GM12878 (cell line): ENCODE results near the gene SLC25A26. TPM values are rescaled to one million over a fixed set of nuclear protein-coding genes. Genes with fewer than 3 reads are reported as not detected.

Source experiments
- ATAC-seq: fragments of 200-7000 bp; cut with Tn5 transposase; 3 replicates; pipeline ENCODE4 v1.9.1; 2020; ENCODE audit warnings: mild to moderate bottlenecking, moderate library complexity
- BruUV-seq: library from RNA; stranded (reverse); fragments of 400-500 nt; replicated peaks from 2 replicates; lab custom pipeline; 2021; lab: Mats Ljungman, UMichigan
- CTCF ChIA-PET: fragments of 300-600 bp; sonication (Branson Sonifier 250); formaldehyde crosslinking; extraction: SDS; loops from one replicate; lab custom pipeline; 2021; ENCODE audit warnings: inconsistent platforms; lab: Yijun Ruan, JAX
- POLR2A ChIA-PET: fragments of 350-600 bp; formaldehyde crosslinking; extraction: SDS; loops from one replicate; lab custom pipeline; 2021; ENCODE audit warnings: inconsistent platforms; lab: Charles Lee
- RAD21 ChIA-PET: fragments of 300-600 bp; sonication (Branson Sonifier 250); formaldehyde crosslinking; loops from one replicate; lab custom pipeline; 2023; ENCODE audit warnings: antibody characterized with exemption; ENCODE audit not compliant: unreplicated experiment; lab: Charles Lee
- SMC1A ChIA-PET: fragments of 300-600 bp; sonication (Branson Sonifier 250); formaldehyde crosslinking; loops from one replicate; lab custom pipeline; 2023; ENCODE audit not compliant: unreplicated experiment, uncharacterized antibody; lab: Charles Lee
- DNase-seq: peaks from one replicate; pipeline ENCODE4 v3.0.0-alpha.2; 2011; ENCODE audit warnings: low read depth, low spot score
- FAIRE-seq: peaks from 3 replicates; lab custom pipeline; 2011; peaks lifted over from hg19 to GRCh38; lab: Jason Lieb, UNC
- H2AFZ ChIP-seq: 2 replicates; pipeline ENCODE4 v1.6.0; 2011; ENCODE audit warnings: low read depth, low read length, control low read depth; ENCODE audit not compliant: control insufficient read depth
- H3K27ac ChIP-seq: 2 replicates; pipeline ENCODE4 v1.5.1; 2011; ENCODE audit warnings: control low read depth; ENCODE audit not compliant: control insufficient read depth, insufficient read depth
- H3K27me3 ChIP-seq, 2 experiments: replicated peaks in 1 of 2; 2 replicates each; pipeline versions ENCODE4 v1.6.0 to v1.6.1; 2011; ENCODE audit warnings: low read length in 1 of 2; ENCODE audit not compliant: control insufficient read depth in 2 of 2, insufficient read depth in 2 of 2
- H3K36me3 ChIP-seq, 2 experiments: 2 replicates each; pipeline ENCODE4 v1.5.1; 2011; ENCODE audit warnings: low read length in 1 of 2; ENCODE audit not compliant: control insufficient read depth in 2 of 2, insufficient read depth in 2 of 2
- H3K4me1 ChIP-seq: 2 replicates; pipeline ENCODE4 v1.6.1; 2011; ENCODE audit warnings: mild to moderate bottlenecking, low read length, moderate library complexity, mixed read lengths; ENCODE audit not compliant: control insufficient read depth, insufficient read depth
- H3K4me2 ChIP-seq: 2 replicates; pipeline ENCODE4 v1.6.0; 2011; ENCODE audit warnings: control low read depth; ENCODE audit not compliant: control insufficient read depth, insufficient read depth
- H3K4me3 ChIP-seq: fragments of 200-600 bp; sonication (generic); 2 replicates; pipeline ENCODE4 v1.5.1; 2016
- H3K79me2 ChIP-seq: 2 replicates; pipeline ENCODE4 v1.6.0; 2011; ENCODE audit warnings: low read length; ENCODE audit not compliant: control insufficient read depth, insufficient read depth
- H3K9ac ChIP-seq: 2 replicates; pipeline ENCODE4 v1.8.0; 2011; ENCODE audit warnings: low read length, control low read depth, mixed read lengths; ENCODE audit not compliant: control insufficient read depth, insufficient read depth
- H3K9me3 ChIP-seq: replicated peaks from 3 replicates; pipeline ENCODE4 v1.5.1; 2011; ENCODE audit warnings: mild to moderate bottlenecking, low read length; ENCODE audit not compliant: control insufficient read depth, insufficient read depth
- H4K20me1 ChIP-seq: 2 replicates; pipeline ENCODE4 v1.6.0; 2011; ENCODE audit not compliant: control insufficient read depth, insufficient read depth
- BCL11A ChIP-seq: IDR thresholded peaks from 2 replicates; pipeline ENCODE4 v1.6.1; 2011; ENCODE audit warnings: low read depth, low read length
- BMI1 ChIP-seq: fragments of 450-650 bp; IDR thresholded peaks from 2 replicates; pipeline ENCODE4 v1.6.1; 2016; ENCODE audit warnings: mild to moderate bottlenecking, moderate library complexity, borderline replicate concordance
- EZH2 ChIP-seq: IDR thresholded peaks from 2 replicates; pipeline ENCODE4 v1.6.1; 2012; ENCODE audit warnings: low read depth, mild to moderate bottlenecking, control low read depth, inconsistent platforms, low read length, borderline replicate concordance; ENCODE audit not compliant: control insufficient read depth
- FOXK2 ChIP-seq: fragments of 450-650 bp; IDR thresholded peaks from 2 replicates; pipeline ENCODE4 v1.6.1; 2017; ENCODE audit warnings: mild to moderate bottlenecking, moderate library complexity
- GABPA ChIP-seq: IDR thresholded peaks from 2 replicates; pipeline ENCODE4 v1.6.1; 2014; ENCODE audit warnings: antibody characterized with exemption, low read depth, mild to moderate bottlenecking, inconsistent platforms
- JUND ChIP-seq: IDR thresholded peaks from 2 replicates; pipeline ENCODE4 v1.6.1; 2012; ENCODE audit warnings: low read depth, mild to moderate bottlenecking, low read length, improper control_type of control experiment, moderate library complexity
- RUNX3 ChIP-seq: IDR thresholded peaks from 2 replicates; pipeline ENCODE4 v1.6.1; 2012; ENCODE audit warnings: low read length, inconsistent platforms
- SMARCA5 ChIP-seq: fragments of 450-650 bp; IDR thresholded peaks from 2 replicates; pipeline ENCODE4 v1.6.1; 2017; ENCODE audit warnings: mild to moderate bottlenecking
- SP1 ChIP-seq: IDR thresholded peaks from one replicate; pipeline ENCODE4 v1.6.1; 2011; ENCODE audit warnings: low read depth, low read length
- TCF12 ChIP-seq: IDR thresholded peaks from 2 replicates; pipeline ENCODE4 v1.6.1; 2011; ENCODE audit warnings: low read depth, mild to moderate bottlenecking, low read length
- ZNF274 ChIP-seq: IDR thresholded peaks from one replicate; pipeline ENCODE4 v1.8.0; 2011; ENCODE audit not compliant: insufficient read length, insufficient read depth
- WGBS: methylation state at CpG from one replicate; pipeline ENCODE4 v1.1.6; 2016; ENCODE audit warnings: low lambda C conversion rate; ENCODE audit not compliant: insufficient replicate concordance, insufficient coverage; ENCODE audit errors: missing lambda C conversion rate; 5-methylcytosine and 5-hydroxymethylcytosine counted together
- in situ Hi-C: fragments of 300-500 bp; cut with MboI; formaldehyde crosslinking; loops from 9 replicates; pipeline ENCODE4 v1.14.3; 2018; ENCODE audit warnings: mixed read lengths
- intact Hi-C: fragments of 100-400 bp; cut with micrococcal nuclease; formaldehyde crosslinking; loops from one replicate; pipeline ENCODE4 v1.14.2; 2022; ENCODE audit not compliant: unreplicated experiment
- polyA plus RNA-seq, 11 experiments: library from polyadenylated mRNA; depleted of rRNA in 4 of 11; unstranded in 6 of 11; stranded (reverse) in 5 of 11; fragments of >200 nt; fragmentation: Nextera tagmentation in 4 of 11; fragmentation: Illumina TruSeq in 1 of 11; extraction: Ambion mirVana in 4 of 11; extraction: Trizol in 1 of 11; gene quantifications; 1 replicate in 1 of 11; 2 replicates in 10 of 11; pipeline versions ENCODE4 v1.2.1 to v1.2.3, GENCODE V29; 2011 to 2016; ENCODE audit warnings: inconsistent platforms in 2 of 11, missing spikeins in 2 of 11, low read depth in 1 of 11
- total RNA-seq, 4 experiments: library from RNA; depleted of rRNA in 3 of 4; stranded (reverse); fragments of >200 nt in 3 of 4; fragmentation: Illumina TruSeq in 1 of 4; extraction: Trizol in 1 of 4; gene quantifications; 2 replicates each; pipeline versions ENCODE4 v1.2.1 to v1.2.3, GENCODE V29; 2013 to 2021
- TF ChIP-seq, protein P1 (sequence below): IDR thresholded peaks from 2 replicates; pipeline ENCODE4 v1.6.1; 2011; ENCODE audit warnings: borderline replicate concordance, low read depth, mild to moderate bottlenecking, moderate library complexity, low read length; ENCODE audit not compliant: insufficient read depth, poor library complexity, severe bottlenecking

The SLC25A26 gene
- total and polyA plus RNA-seq, 10 of the 15 experiments (the other 5 are each of a cell fraction or from before 2014, with no cell fraction given): 14.6 to 49.7 (median 24.9) TPM

DNA sequence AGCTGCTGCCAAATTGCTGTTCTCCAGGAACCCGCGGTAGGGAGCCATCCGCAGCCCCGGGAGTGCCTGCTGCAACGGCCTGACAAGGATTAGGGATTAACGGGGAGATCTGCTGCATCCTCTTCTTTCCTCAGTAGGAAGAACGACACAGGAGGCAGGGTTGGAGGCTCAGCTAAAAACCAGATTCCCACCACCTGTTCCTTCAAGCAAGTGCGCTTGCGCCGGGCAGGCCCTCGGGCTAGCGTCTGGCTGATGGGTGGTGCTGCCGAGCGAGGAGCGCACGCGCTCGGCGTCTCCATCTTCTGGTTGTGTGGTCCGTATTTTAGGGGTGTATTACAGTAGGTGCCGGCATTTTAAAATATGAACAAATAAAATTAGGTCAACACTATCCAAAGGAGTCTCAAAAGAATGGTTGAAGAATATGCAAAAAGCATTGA is 25.4 kb upstream of the SLC25A26 start:
- Histone ChIP-seq H3K4me2 (no peak overlapping the region), H3K4me1 (no peaks in the 10 kb centered on the region), H2AFZ (no peak overlapping the region), H3K79me2 (no peaks in the 10 kb centered on the region), H3K36me3 (no peaks in the 10 kb centered on the region), H3K9me3 (no peaks in the 10 kb centered on the region), H3K27me3 (peaks cover 0 to 4% of the 10 kb centered on the region in 2 experiments; a peak in 2 of 4 replicates), H4K20me1 (no peaks in the 10 kb centered on the region), H3K4me3 (no peak overlapping the region), H3K27ac (no peak overlapping the region), H3K9ac (no peak overlapping the region)
- ChIA-PET POLR2A (no interaction called here), RAD21 (no interaction called here), SMC1A (no interaction called here), CTCF (no interaction called here)
- no peak for FAIRE-seq
- BruUV-seq: no TSS peak
- in situ Hi-C loops (no loop called here), intact Hi-C loops (no loop called here)
- no peak for TF ChIP-seq BMI1
- TF ChIP-seq, protein P1, sequence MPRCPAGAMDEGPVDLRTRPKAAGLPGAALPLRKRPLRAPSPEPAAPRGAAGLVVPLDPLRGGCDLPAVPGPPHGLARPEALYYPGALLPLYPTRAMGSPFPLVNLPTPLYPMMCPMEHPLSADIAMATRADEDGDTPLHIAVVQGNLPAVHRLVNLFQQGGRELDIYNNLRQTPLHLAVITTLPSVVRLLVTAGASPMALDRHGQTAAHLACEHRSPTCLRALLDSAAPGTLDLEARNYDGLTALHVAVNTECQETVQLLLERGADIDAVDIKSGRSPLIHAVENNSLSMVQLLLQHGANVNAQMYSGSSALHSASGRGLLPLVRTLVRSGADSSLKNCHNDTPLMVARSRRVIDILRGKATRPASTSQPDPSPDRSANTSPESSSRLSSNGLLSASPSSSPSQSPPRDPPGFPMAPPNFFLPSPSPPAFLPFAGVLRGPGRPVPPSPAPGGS: peak; percentile 21
- ATAC-seq: no peak
- no peak for DNase-seq
- 9% methylated on average over 21 of the region's 21 CpGs for WGBS

DNA sequence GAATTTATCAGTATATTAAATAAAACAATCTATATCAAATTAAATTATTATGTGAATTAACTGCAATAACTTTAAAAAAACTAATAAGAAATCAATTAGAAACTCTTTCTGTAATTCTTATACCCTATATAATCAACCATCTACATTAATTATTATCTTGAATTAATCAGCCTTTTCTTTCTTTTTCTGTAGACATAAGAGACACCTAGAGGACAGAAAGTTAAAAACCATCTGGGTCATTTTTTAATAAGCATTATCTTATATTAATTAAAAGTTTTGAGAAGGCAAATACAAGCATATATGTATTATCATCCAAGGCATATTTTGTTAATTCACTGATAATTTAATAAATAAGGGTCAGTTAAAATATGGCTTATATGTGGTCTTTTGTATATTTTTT is 24.2 kb upstream of the SLC25A26 start:
- Histone ChIP-seq H2AFZ (no peak overlapping the region), H3K36me3 (no peaks in the 10 kb centered on the region), H3K4me1 (no peaks in the 10 kb centered on the region), H3K4me3 (no peak overlapping the region), H3K27me3 (peaks cover 0 to 4% of the 10 kb centered on the region in 2 experiments; a peak in 2 of 4 replicates), H3K4me2 (no peak overlapping the region), H3K79me2 (no peaks in the 10 kb centered on the region), H3K9ac (no peak overlapping the region), H3K27ac (no peak overlapping the region), H3K9me3 (no peaks in the 10 kb centered on the region), H4K20me1 (no peaks in the 10 kb centered on the region)
- CTCF ChIA-PET: no interaction called here
- intact Hi-C loops: no loop called here
- DNase-seq: no peak
- no peak for TF ChIP-seq ZNF274
- no peak for TF ChIP-seq SP1
- no peak for TF ChIP-seq BCL11A
- TF ChIP-seq TCF12: no peak
- no peak for TF ChIP-seq SMARCA5
- TF ChIP-seq GABPA: no peak
- TF ChIP-seq EZH2: no peak
- no peak for TF ChIP-seq FOXK2
- TF ChIP-seq JUND: no peak
- TF ChIP-seq RUNX3: no peak
- no peak for ATAC-seq
- SMC1A ChIA-PET: no interaction called here
- POLR2A ChIA-PET: no interaction called here
- in situ Hi-C loops: no loop called here
- no peak for FAIRE-seq
- no TSS peak for BruUV-seq
- RAD21 ChIA-PET: no interaction called here
